Measurements from ENCODE around the gene FAM240A. TPM values are rescaled to one million over a fixed set of nuclear protein-coding genes. Genes with fewer than 3 reads are reported as not detected.

FAM240A gene
- total and polyA plus RNA-seq, 2 donors = 0.05 to 0.37 TPM

DNA sequence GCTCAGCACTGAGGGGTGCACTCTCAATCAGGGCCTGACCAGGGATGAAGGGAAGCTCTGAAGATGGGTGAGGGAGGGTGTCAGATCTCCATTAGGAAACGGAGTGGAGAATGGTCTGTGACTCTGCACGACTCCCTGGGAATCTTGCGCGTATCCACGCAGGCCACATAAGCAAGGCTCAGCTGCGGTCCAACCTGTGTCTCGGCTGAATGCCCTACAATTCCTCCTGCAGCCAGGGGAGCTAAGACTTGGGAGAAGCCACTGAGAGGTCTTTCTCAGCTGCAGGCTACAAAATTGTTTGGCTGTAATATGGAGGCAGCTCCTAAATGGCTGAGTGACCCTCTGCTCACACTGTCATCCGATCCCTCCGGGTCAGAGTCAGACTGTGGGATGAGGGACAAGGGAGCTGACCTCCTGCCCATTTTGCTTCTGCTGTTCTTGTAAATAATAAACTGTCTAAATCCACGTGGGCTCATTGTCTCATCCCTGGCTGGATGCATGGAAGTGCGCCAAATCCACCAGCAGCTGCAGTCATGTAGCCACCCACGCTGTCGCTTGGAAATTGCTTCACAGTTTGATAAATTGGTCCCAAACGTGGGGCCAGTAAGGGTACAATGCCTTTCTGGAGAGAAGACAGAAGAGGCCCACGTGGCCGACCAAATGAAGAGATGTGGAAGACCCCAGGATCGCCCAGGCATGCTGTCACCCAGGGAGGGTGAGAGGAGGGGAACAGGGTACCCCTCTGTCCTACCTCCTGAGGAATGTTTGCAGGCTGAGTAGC is 50.6 kb downstream of the FAM240A start:
- Histone ChIP-seq H3K9me3 (ENCODE audit: control insufficient read depth in 2 of 2, insufficient read depth in 1 of 2, low read length in 1 of 2) (no peaks in the 10 kb centered on the region), H3K4me3 (ENCODE audit: low read length in 2 of 2) (no peak overlapping the region), H3K27me3 (ENCODE audit: control insufficient read depth in 2 of 2, insufficient read depth in 1 of 2, low read length in 1 of 2) (peaks cover 0 to 8% of the 10 kb centered on the region in 2 donors), H3K27ac (ENCODE audit: low read depth in 1 of 2, low read length in 1 of 2) (no peak overlapping the region), H3K36me3 (ENCODE audit: control insufficient read depth in 2 of 2, insufficient read depth in 2 of 2, low read length in 1 of 2) (no peaks in the 10 kb centered on the region), H3K4me1 (ENCODE audit: control insufficient read depth in 2 of 2, insufficient read depth in 2 of 2, low read length in 2 of 2) (peaks cover 0 to 8% of the 10 kb centered on the region in 2 donors)
- 88% methylated on average over 17 of the region's 17 CpGs for WGBS
- no peak for DNase-seq (ENCODE audit: low read depth in 6 of 9, low spot score in 9 of 9)

DNA sequence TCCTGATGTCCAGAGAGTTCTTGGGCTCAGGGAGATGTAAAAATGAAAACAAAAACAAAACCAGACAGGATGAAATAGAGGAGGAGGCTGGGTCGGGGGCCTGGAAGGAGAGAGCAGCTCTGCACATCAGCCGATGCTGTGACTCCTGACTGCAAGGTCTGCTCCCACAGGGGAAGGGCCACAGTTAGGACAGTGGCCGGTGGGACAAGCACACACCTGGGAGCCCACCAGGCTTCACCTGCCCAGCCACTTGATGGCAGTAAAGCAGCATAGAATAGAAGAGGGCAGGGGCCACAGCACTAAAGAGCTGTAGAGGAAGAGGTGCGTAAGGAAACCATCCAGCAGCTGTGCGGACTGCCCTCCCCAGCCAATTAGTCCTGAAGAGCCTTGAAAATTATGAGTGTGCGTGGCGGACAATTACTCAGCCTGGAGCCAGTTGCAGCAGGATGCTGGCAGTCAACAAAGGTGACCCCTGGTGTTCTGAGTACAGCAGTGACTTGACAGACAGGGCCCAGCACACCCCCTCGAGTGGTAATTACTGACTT is 51.3 kb downstream of the FAM240A start:
- Histone ChIP-seq H3K27ac (ENCODE audit: low read depth in 1 of 2, low read length in 1 of 2) (no peak overlapping the region), H3K4me3 (ENCODE audit: low read length in 2 of 2) (no peak overlapping the region), H3K4me1 (ENCODE audit: control insufficient read depth in 2 of 2, insufficient read depth in 2 of 2, low read length in 2 of 2) (peaks cover 0 to 8% of the 10 kb centered on the region in 2 donors), H3K9me3 (ENCODE audit: control insufficient read depth in 2 of 2, insufficient read depth in 1 of 2, low read length in 1 of 2) (no peaks in the 10 kb centered on the region), H3K36me3 (ENCODE audit: control insufficient read depth in 2 of 2, insufficient read depth in 2 of 2, low read length in 1 of 2) (no peaks in the 10 kb centered on the region), H3K27me3 (ENCODE audit: control insufficient read depth in 2 of 2, insufficient read depth in 1 of 2, low read length in 1 of 2) (peaks cover 0 to 8% of the 10 kb centered on the region in 2 donors)
- 83% methylated on average over 8 of the region's 8 CpGs for WGBS
- DNase-seq (ENCODE audit: low read depth in 6 of 9, low spot score in 9 of 9) = peak in 2 of 9 donors; percentile 6 to 9

DNA sequence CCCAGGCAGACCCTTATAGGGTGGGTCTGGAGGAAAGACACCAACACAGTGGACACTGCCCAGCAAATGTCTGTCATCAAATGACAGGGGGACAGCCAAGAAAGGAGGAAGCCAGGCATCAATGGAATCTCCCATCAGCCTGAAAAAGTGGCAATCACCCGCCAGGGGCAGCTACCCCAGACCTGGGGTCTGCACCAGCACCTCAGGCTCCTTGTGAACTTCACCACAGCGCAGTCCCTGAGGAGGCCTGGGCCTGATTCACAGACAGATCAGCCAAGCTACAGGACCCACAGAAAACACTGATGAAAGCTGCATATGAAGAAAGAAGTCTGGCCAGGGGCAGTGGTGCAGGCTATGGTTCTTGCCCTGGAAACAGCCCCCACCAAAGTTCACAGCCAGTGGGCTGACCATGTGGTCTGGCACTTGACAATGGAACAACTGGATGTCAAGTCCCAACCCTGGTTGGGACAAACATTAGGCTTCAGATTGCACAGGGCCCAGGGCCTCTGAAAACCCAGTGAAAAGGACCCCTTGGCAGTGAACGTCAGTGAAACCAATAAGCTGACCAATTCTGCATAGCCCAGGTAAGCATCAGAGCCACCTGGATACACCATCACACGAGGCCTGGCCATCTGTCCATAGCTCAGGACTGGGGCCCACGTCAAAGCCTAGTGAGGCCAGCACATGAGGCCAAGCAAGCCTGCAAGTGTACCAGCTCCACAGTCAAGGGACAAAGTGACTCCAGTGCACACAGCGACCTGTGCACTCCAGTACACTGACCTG is 52.1 kb downstream of the FAM240A start:
- Histone ChIP-seq H3K27me3 (ENCODE audit: control insufficient read depth in 2 of 2, insufficient read depth in 1 of 2, low read length in 1 of 2) (peaks cover 0 to 8% of the 10 kb centered on the region in 2 donors), H3K36me3 (ENCODE audit: control insufficient read depth in 2 of 2, insufficient read depth in 2 of 2, low read length in 1 of 2) (no peaks in the 10 kb centered on the region), H3K27ac (ENCODE audit: low read depth in 1 of 2, low read length in 1 of 2) (no peak overlapping the region), H3K4me3 (ENCODE audit: low read length in 2 of 2) (no peak overlapping the region), H3K4me1 (ENCODE audit: control insufficient read depth in 2 of 2, insufficient read depth in 2 of 2, low read length in 2 of 2) (peaks cover 0 to 8% of the 10 kb centered on the region in 2 donors), H3K9me3 (ENCODE audit: control insufficient read depth in 2 of 2, insufficient read depth in 1 of 2, low read length in 1 of 2) (no peaks in the 10 kb centered on the region)
- DNase-seq (ENCODE audit: low read depth in 6 of 9, low spot score in 9 of 9) = no peak
- 96% methylated on average over 6 of the region's 6 CpGs for WGBS

DNA sequence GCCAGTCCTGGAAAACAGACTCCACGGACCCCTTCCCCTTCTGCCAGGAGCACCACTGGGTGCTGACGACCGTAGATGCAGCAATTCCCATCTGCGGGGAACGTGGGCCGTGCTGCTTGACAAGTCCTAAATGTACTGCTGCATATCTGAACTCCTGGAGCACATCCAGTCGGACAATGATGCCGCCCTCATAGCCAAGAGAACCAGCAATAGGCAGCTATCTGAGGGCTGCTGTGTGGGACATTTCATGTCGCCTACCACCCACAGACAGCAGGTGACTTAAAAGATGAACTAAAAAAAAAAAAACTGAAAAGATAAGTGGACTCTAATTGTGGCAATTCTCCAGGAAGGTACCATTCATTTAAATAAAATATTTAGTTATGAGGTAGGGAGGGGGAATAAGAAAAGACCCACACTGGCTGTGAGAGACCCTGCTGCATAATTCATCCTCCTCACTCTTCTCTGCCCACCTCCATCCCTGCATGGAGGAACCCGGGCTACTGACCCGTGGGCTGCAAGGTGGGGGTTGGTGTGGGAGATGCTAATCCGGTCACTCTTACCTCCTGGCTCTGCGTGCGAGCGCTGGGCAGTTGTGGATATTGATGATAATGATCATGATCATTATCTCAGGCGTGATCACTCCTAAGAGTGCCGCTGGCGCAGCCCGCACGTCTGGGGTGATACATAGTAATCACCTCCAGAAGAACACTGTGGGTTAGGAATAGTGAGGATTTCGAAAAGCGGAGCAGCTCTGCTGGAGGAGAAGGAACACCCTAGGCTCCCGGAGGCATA is 52.8 kb downstream of the FAM240A start:
- 90% methylated on average over 23 of the region's 23 CpGs for WGBS
- DNase-seq (ENCODE audit: low read depth in 6 of 9, low spot score in 9 of 9) = no peak
- no peak overlapping the region for H3K27ac ChIP-seq (ENCODE audit: low read depth in 1 of 2, low read length in 1 of 2)

DNA sequence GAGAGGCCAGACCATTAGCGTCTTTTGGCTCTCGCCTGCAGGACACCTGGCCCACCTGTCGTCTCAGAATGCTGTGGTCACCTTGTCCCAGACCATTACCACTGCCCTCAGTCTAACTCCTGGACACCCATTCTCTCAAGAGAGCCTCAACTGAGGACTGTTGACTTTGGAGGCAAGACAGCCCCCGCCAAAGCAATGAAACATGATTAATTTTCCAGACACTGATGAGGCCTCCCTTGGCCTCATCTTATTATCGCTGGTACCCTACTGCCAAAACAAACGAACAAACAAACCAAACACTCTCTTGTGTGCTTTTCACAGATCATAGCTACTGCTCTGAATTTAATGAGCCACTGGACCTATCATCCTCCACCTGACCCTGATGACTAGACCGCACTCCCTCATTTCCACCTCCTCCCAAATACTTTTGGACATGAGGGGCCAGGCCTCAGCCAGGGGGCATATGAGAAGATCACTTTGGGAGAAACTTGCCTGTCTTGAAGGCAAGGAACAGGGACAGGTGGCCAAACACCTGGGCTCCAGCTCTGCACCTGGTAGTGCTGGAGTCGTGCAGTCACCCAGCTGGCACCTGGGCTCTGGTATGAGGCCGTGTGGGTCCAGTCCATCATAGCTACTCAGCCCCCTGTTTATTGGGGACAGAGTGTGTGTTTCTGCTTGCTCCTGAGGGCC is 53.6 kb downstream of the FAM240A start:
- peaks cover 0 to 6% of the 10 kb centered on the region in 2 donors for H3K27me3 ChIP-seq (ENCODE audit: control insufficient read depth in 2 of 2, insufficient read depth in 1 of 2, low read length in 1 of 2)
- no peak for DNase-seq (ENCODE audit: low read depth in 6 of 9, low spot score in 9 of 9)
- peaks cover 0 to 8% of the 10 kb centered on the region in 2 donors for H3K4me1 ChIP-seq (ENCODE audit: control insufficient read depth in 2 of 2, insufficient read depth in 2 of 2, low read length in 2 of 2)
- no peaks in the 10 kb centered on the region for H3K9me3 ChIP-seq (ENCODE audit: control insufficient read depth in 2 of 2, insufficient read depth in 1 of 2, low read length in 1 of 2)
- no peak overlapping the region for H3K4me3 ChIP-seq (ENCODE audit: low read length in 2 of 2)
- 91% methylated on average over 9 of the region's 9 CpGs for WGBS
- no peaks in the 10 kb centered on the region for H3K36me3 ChIP-seq (ENCODE audit: control insufficient read depth in 2 of 2, insufficient read depth in 2 of 2, low read length in 1 of 2)
- no peak overlapping the region for H3K27ac ChIP-seq (ENCODE audit: low read depth in 1 of 2, low read length in 1 of 2)

More for the DNA sequence above, 52.8 kb downstream of the FAM240A start:
- H3K4me3 ChIP-seq (ENCODE audit: low read length in 2 of 2) = no peak overlapping the region
- peaks cover 0 to 8% of the 10 kb centered on the region in 2 donors for H3K4me1 ChIP-seq (ENCODE audit: control insufficient read depth in 2 of 2, insufficient read depth in 2 of 2, low read length in 2 of 2)
- peaks cover 0 to 8% of the 10 kb centered on the region in 2 donors for H3K27me3 ChIP-seq (ENCODE audit: control insufficient read depth in 2 of 2, insufficient read depth in 1 of 2, low read length in 1 of 2)
- no peaks in the 10 kb centered on the region for H3K36me3 ChIP-seq (ENCODE audit: control insufficient read depth in 2 of 2, insufficient read depth in 2 of 2, low read length in 1 of 2)
- H3K9me3 ChIP-seq (ENCODE audit: control insufficient read depth in 2 of 2, insufficient read depth in 1 of 2, low read length in 1 of 2) = no peaks in the 10 kb centered on the region

DNA sequence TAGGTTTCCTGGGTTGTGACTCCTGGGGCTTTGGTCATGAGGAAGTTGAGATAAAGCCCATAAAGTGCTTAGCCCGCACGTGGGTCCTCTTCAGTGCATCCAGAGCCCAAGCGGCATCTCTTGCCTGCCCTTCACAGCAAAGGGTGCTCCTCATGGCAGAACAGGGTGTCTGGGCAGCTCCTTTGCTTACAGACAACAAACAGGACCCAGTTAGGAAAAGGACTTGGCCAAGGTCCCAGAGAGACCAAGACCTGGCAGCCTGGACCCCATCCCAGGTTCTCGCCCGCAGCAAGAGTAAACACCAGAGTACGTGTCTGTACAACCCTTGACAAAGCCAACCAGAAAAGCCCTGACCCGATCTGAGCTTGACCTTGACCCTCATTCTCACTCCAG is 54.1 kb downstream of the FAM240A start:
- Histone ChIP-seq H3K4me1 (ENCODE audit: control insufficient read depth in 2 of 2, insufficient read depth in 2 of 2, low read length in 2 of 2) (peaks cover 0 to 8% of the 10 kb centered on the region in 2 donors), H3K27me3 (ENCODE audit: control insufficient read depth in 2 of 2, insufficient read depth in 1 of 2, low read length in 1 of 2) (peaks cover 0 to 6% of the 10 kb centered on the region in 2 donors), H3K4me3 (ENCODE audit: low read length in 2 of 2) (no peak overlapping the region), H3K9me3 (ENCODE audit: control insufficient read depth in 2 of 2, insufficient read depth in 1 of 2, low read length in 1 of 2) (no peaks in the 10 kb centered on the region), H3K27ac (ENCODE audit: low read depth in 1 of 2, low read length in 1 of 2) (no peak overlapping the region), H3K36me3 (ENCODE audit: control insufficient read depth in 2 of 2, insufficient read depth in 2 of 2, low read length in 1 of 2) (no peaks in the 10 kb centered on the region)
- 94% methylated on average over 7 of the region's 7 CpGs for WGBS
- DNase-seq (ENCODE audit: low read depth in 6 of 9, low spot score in 9 of 9) = no peak

DNA sequence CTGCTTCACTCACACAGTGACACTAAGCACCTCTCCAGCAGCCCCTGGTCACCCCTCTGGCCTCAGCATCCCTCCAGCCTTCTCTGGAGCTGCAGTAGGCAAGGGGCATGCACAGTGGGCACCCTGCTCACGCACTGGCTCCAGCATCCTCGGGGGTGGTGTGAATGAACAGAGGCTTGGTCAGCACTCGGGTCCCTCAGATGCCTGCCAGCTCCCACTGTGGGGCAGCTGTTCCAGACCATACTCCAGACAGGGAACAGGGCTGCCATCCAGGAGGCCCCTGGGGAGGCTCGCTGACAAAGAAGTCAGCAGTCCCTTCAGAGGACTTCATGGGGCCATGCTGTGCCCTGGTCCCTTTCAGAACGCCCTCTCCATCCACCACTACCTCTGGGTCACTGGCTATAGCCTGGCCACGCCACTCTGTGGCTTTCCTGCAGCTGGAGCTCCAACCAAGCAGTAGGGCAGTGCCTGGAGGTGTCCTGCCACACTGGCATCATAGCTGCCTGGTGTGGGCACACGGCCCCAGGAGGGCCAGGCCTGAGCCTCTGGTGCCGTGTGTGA is 54.8 kb downstream of the FAM240A start:
- Histone ChIP-seq H3K27me3 (ENCODE audit: control insufficient read depth in 2 of 2, insufficient read depth in 1 of 2, low read length in 1 of 2) (peaks cover 0 to 6% of the 10 kb centered on the region in 2 donors), H3K27ac (ENCODE audit: low read depth in 1 of 2, low read length in 1 of 2) (no peak overlapping the region), H3K36me3 (ENCODE audit: control insufficient read depth in 2 of 2, insufficient read depth in 2 of 2, low read length in 1 of 2) (no peaks in the 10 kb centered on the region), H3K4me1 (ENCODE audit: control insufficient read depth in 2 of 2, insufficient read depth in 2 of 2, low read length in 2 of 2) (peaks cover 0 to 5% of the 10 kb centered on the region in 2 donors), H3K9me3 (ENCODE audit: control insufficient read depth in 2 of 2, insufficient read depth in 1 of 2, low read length in 1 of 2) (no peaks in the 10 kb centered on the region), H3K4me3 (ENCODE audit: low read length in 2 of 2) (no peak overlapping the region)
- WGBS = 93% methylated on average over 8 of the region's 8 CpGs
- no peak for DNase-seq (ENCODE audit: low read depth in 6 of 9, low spot score in 9 of 9)

DNA sequence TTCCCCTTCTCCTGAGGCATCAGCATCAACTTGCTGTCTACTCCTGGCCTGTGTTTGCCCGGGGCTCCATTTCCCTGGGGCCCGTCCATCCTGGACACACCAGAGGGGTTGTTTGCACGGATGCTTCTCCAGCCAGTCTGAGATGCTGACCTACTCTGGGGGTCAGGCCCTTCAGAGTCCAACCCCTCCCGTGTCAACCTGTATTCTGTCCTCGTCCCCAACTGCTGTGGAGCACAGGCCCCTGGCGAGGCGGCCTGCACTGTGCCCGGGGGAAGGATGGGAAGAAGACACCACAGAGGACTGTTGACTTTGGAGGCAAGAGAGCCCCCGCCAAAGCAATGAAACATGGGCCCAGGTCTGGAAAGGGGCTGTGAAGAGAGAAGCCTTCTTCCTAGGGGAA is 55.3 kb downstream of the FAM240A start:
- Histone ChIP-seq H3K4me1 (ENCODE audit: control insufficient read depth in 2 of 2, insufficient read depth in 2 of 2, low read length in 2 of 2) (no peaks in the 10 kb centered on the region), H3K9me3 (ENCODE audit: control insufficient read depth in 2 of 2, insufficient read depth in 1 of 2, low read length in 1 of 2) (no peaks in the 10 kb centered on the region), H3K4me3 (ENCODE audit: low read length in 2 of 2) (no peak overlapping the region), H3K27ac (ENCODE audit: low read depth in 1 of 2, low read length in 1 of 2) (no peak overlapping the region), H3K27me3 (ENCODE audit: control insufficient read depth in 2 of 2, insufficient read depth in 1 of 2, low read length in 1 of 2) (peaks cover 0 to 6% of the 10 kb centered on the region in 2 donors), H3K36me3 (ENCODE audit: control insufficient read depth in 2 of 2, insufficient read depth in 2 of 2, low read length in 1 of 2) (no peaks in the 10 kb centered on the region)
- no peak for DNase-seq (ENCODE audit: low read depth in 6 of 9, low spot score in 9 of 9)
- WGBS = 97% methylated on average over 9 of the region's 9 CpGs
